GM19193 (cell line): Measurements from ENCODE around the gene FIGN.

Experiments used
- POLR2A ChIP-seq: IDR thresholded peaks from 4 replicates; pipeline ENCODE4 v1.6.1; 2011; ENCODE audit not compliant: insufficient read depth, insufficient read length; ENCODE audit errors: extremely low read depth

FIGN gene

GRCh38 chr2:163605779-163606178 is 130.0 kb downstream of the FIGN start:
- TF ChIP-seq POLR2A: no peak

GRCh38 chr2:163604941-163605555 is 130.8 kb downstream of the FIGN start:
- no peak for TF ChIP-seq POLR2A

- TF ChIP-seq POLR2A: no peak
These were observed 133.6 kb downstream of the FIGN start for GRCh38 chr2:163602196-163602595.

DNA sequence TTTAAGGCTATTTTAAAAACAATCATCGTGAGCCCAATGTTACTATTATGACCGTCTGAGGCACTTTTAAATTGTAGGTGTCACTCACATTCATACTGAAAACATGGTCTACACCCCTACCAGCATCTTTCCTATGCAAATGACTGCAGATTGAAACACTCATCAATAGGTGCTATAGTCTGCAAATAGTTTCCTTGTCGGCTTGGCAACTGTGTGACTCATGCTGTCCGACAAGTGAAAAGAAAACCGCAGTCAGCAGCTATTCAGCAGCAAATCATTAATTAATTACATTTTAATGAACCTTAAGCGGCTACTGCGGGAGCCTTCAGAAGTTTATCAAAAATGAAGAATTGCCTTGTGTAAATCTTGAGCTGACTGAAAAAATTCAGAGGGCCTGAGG is 134.4 kb downstream of the FIGN start:
- no peak for TF ChIP-seq POLR2A

DNA sequence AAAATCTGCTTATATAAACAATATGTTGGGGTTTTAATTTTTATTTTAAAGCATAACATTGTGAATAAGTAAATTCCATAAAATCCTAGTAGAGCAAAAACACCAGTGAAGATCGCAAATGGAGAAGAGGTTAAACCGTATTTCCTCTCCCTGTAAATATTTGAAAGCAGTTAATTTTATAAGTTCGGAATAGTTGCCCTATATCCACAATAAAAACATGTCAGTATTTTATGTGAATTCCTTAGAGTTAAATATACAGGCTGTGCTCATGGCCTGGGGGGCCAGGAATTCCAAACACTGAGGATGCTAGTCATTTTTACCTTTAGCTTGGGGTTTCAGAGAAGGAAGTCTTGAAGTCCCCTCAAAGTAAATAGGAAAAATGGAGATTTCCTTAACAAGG is 135.0 kb downstream of the FIGN start:
- TF ChIP-seq POLR2A: no peak

- no peak for TF ChIP-seq POLR2A
These were observed 140.8 kb downstream of the FIGN start for GRCh38 chr2:163595028-163595427.

DNA sequence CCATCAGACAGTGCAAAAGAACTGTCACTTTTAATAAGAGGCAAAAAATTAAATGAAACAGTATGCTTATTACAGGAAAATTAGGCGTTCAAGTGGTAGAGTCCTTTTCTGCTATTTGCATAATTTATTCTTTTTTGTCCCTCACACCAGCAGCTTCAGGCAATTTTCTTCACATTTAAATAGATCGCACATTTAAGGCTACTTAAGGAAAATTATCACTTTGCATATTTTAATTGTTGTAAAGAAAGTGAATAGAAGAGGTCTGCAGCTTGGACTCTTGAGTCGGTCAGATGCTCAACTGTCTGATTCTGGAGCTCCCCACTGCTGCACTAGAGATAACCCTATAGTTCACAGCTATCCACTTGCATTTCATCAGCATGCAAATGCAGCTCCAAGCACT is 141.3 kb downstream of the FIGN start:
- no peak for TF ChIP-seq POLR2A

DNA sequence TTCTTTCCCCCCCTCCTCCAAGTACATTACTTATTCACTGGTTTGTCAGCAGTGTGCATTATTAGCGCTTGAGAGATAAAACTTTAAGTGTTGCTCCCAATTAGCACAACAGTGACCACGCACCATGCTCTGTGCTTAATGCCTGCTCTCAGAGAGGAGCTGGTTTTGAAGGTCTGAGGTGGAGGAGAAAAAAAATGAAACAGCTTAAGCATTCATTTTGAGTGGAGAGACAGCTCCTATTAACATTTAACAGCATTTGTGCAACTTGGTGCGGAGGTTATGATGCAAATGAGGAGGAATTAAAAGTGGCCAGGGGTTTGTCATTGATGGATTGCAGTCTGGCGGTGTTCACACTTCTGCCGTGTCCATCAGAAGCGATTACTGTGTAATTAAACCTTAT is 141.8 kb downstream of the FIGN start:
- TF ChIP-seq POLR2A: no peak

DNA sequence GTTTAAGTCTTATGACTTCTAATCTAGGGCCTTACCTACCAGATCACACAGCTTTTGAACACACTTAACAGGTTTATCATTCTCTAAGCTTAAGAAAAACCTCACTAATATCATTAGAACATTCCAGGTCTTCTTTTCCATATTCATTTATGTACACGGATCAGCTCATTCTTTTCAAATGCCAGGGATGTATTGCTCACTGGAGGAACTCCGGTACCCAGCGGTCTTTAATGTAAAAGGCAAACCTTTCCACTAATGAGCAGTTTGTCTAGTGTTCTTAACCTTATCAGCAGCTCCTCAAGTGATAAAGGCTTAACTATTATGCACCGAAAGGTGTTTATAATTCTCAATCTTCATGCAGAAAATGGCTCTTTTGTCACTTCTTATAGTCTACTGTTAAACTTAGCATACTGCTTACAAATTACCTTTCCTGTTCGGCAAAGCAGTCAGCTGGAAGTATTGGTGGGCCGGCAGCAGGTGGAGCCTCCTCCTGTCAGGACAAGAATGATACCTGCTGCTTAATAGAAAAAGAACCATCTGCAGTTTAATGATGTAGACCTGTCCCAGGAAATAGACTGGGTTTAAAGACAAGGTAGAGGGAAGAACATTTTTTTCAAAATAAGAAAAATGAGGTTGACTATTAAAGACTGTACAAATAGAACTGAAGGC is 142.7 kb downstream of the FIGN start:
- no peak for TF ChIP-seq POLR2A

DNA sequence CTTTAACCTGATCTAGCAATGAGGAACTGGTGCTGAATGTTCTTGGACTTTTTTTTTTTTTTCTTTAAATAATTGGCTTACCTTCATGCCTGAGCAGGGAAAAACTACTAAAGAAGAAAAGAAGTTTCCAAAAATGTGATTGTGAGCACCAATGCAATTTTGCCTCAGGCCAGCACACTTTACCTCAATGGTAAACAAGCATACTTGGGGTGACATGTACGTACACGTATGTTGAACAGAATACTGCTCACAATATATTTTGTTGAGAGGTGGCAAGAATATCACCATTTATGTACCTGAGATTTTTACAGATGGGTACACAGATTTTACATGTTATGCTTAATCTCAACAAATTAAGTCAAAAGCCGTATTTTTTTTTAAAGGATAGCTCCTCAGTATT is 144.3 kb downstream of the FIGN start:
- TF ChIP-seq POLR2A: no peak

DNA sequence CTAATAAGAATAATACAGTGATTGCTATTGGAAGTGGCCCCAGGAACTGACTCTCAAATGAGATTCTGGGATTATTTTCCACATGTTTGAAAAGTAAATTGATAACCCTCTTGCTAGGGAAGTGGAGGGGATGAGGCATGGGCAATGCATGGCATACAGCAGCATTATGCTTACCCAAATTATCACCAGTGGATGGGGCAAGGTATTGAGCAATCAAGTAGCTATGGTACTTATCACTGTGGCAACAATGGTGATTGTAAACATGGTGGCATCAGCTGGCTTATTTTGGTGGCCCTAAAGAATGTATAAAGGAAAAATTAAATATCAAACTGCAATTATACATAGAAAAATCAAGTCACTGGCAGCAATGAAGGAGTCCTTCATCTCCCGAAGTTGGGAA is 155.1 kb downstream of the FIGN start:
- no peak for TF ChIP-seq POLR2A

- no peak for TF ChIP-seq POLR2A
These were observed 161.5 kb downstream of the FIGN start for GRCh38 chr2:163574309-163574708.

GRCh38 chr2:163573652-163574051 is 162.2 kb downstream of the FIGN start:
- TF ChIP-seq POLR2A: no peak

- TF ChIP-seq POLR2A: no peak
These were observed 163.0 kb downstream of the FIGN start for GRCh38 chr2:163572850-163573249.

DNA sequence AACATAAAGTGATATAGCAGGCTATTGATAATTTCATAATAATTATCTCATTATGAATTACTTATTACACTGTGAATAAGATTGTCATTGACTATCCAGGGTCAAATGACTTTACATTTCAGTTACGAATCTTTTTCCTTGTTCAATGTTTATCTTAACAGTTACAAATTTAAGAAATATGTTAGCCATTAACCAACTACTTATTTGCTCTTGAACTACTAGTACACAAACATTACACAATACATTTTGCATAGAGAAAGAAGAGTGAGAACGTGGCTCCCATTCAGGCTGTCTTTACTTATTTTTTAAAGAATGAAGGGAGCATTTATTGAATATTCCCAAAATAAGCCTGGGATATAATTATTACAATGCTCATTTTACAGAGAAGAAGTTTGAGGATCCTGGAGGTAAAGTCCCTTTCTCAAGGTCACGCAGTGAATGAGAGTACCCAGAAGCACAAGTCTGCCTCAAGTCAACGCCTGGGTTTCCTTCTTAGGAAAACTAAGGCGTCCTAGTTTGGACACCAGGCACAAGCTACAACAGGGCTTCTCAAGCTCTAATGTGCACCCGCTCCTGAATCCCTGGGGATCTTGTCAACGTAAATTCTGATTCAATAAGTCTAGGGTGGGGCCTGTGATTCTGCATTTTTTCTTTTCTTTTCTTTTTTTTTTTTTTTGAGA is 164.2 kb downstream of the FIGN start:
- TF ChIP-seq POLR2A: no peak

DNA sequence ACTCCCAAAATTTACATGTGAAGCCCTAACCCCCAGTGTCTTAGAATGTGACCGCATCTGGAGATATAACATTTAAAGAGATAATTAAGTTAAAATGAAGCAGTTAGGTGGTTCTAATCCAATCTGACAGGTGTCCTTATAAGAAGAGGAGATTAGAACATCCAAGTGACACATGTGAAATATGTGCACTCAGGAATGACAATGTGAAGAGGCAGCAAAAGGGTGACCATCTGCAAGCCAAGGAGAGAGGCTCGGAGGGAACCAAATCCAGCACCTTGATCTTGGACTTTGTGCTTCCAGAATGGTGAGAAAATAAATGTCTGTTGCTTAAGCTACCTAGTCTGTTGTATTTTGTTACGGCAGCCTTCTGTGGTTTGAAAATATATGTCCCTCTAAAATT is 165.4 kb downstream of the FIGN start:
- TF ChIP-seq POLR2A: no peak
